Mesodermal cell (in vitro differentiated cells): ENCODE results near the gene SUCLA2.

Experiments
- H3K27ac ChIP-seq: 2 replicates; pipeline ENCODE4 v1.7.0; 2013; ENCODE audit warnings: mild to moderate bottlenecking, low read depth, low read length, moderate library complexity; ENCODE audit not compliant: severe bottlenecking
- H3K36me3 ChIP-seq: 2 replicates; pipeline ENCODE4 v1.7.1; 2013; ENCODE audit warnings: mild to moderate bottlenecking, low read length, moderate library complexity; ENCODE audit not compliant: control insufficient read depth, insufficient read depth
- H3K4me1 ChIP-seq: one replicate; pipeline ENCODE4 v1.7.1; 2013; ENCODE audit warnings: mild to moderate bottlenecking, low read length; ENCODE audit not compliant: insufficient read depth, control insufficient read depth, poor library complexity, severe bottlenecking
- H3K4me3 ChIP-seq: 2 replicates; pipeline ENCODE4 v1.7.0; 2013; ENCODE audit warnings: low read length, control low read depth, mild to moderate bottlenecking; ENCODE audit not compliant: insufficient read depth, poor library complexity, severe bottlenecking; ENCODE audit errors: extremely low read depth
- H3K9me3 ChIP-seq: 2 replicates; pipeline ENCODE4 v1.7.1; 2013; ENCODE audit warnings: mild to moderate bottlenecking, low read length, moderate library complexity; ENCODE audit not compliant: control insufficient read depth
- whole genome bisulfite sequencing, 2 experiments: methylation state at CpG; one replicate each; pipeline ENCODE4 v1.1.5; 2013; ENCODE audit warnings: missing lambda C conversion rate in 2 of 2; ENCODE audit not compliant: insufficient coverage in 2 of 2; 5-methylcytosine and 5-hydroxymethylcytosine counted together

The SUCLA2 gene

DNA sequence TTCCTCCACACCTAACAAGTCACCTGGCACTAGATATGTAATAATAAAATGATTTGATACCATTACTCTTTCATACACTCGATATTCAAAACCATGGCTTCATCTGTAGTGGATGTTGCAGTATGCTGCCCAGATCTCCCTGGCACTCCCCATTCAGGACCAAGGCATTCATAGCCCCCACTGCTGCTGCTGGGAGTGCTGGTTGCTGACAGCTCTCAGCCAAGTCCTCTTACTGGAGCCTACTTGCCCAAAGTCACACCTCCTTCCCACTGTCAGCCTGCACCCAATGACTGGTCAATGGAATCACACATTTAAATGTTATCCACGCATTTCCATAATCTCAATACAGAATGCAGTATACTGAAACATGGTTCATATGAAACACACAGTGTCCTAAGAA lies 3.7 kb downstream of the SUCLA2 start:
- Histone ChIP-seq H3K4me3 (no peak overlapping the region), H3K27ac (no peak overlapping the region), H3K36me3 (peaks cover 52% of the 10 kb centered on the region)

DNA sequence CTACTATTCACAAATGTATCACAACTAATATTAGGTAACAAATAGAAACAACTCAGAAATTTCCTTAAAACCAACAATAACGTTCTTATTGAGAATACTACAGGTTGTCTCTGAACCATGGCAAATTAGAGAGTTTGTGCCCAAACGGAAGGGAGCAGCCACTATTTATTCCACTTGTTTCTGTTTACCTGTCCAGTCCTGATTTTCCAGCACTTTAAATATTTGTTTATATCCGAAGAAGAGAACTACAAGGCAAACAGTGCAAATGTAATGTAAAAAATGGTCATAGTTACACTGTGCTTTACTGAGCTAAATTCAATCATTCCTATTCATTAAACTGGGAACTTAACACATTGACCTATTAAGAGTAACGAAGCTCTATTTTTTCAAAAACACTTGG lies 9.2 kb downstream of the SUCLA2 start:
- Histone ChIP-seq H3K9me3 (no peaks in the 10 kb centered on the region), H3K4me3 (no peak overlapping the region), H3K36me3 (peaks cover 73% of the 10 kb centered on the region), H3K4me1 (no peaks in the 10 kb centered on the region), H3K27ac (no peak overlapping the region)
- WGBS, 2 experiments = 86 to 100% methylated on average over 2 to 3 of the region's 4 CpGs

More for the DNA sequence above, 3.7 kb downstream of the SUCLA2 start:
- Histone ChIP-seq H3K4me1 (peaks cover 4% of the 10 kb centered on the region), H3K9me3 (no peaks in the 10 kb centered on the region)
- no CpG with 5 or more reads among the region's 2 CpGs for WGBS, 2 experiments

DNA sequence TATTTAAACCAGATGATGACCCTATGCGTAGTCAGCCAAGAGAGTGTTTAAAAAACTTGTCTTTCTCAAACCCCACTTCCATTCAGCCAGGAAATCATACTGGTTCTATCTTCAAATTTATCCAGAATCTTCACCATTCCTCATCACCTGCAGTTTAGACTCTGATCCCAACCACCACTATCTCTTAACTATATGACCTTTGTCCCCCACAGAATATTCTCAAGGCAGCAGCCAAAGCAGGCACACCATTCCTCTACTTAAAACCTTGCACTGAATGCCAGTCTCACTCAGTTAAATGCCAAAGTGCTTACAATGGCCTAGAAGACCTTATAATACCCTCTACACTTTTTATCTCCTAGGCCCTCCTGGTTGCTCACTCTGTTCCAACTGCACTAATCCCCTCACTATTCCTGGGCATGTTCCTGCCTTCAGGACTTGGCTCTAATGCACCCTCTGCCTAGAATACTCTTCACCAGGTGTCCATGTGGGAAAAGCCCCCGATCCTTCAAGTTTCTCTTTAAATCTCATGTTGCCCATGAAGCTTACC lies 10.1 kb downstream of the SUCLA2 start:
- peaks cover 72% of the 10 kb centered on the region for H3K36me3 ChIP-seq
- 86 to 100% methylated on average over 1 to 2 of the region's 2 CpGs for WGBS, 2 experiments
- H3K9me3 ChIP-seq = no peaks in the 10 kb centered on the region
- H3K4me3 ChIP-seq = no peak overlapping the region
- no peaks in the 10 kb centered on the region for H3K4me1 ChIP-seq
- no peak overlapping the region for H3K27ac ChIP-seq

DNA sequence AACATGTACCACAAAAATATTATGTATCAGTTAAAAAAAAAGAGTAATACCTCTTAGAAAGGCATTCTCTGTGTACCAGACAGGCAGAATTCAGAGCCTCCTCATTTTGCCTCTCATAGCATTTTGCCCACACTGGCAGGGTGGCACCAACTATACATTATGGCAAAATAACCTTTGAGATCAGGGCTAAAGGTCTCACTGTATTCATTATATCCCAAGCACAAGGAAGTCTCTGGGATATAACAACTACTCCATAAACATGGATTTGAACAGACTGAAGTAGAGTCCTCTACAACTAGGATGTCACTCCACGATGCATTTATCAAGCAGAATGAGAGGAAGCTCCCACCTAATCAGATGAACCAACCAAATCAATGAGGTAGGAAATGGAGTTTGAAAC lies 10.6 kb downstream of the SUCLA2 start:
- H3K27ac ChIP-seq = no peak overlapping the region
- peaks cover 74% of the 10 kb centered on the region for H3K36me3 ChIP-seq
- no CpG with 5 or more reads among the region's 1 CpG for WGBS, 2 experiments
- no peak overlapping the region for H3K4me3 ChIP-seq
- H3K4me1 ChIP-seq = no peaks in the 10 kb centered on the region
- no peaks in the 10 kb centered on the region for H3K9me3 ChIP-seq

DNA sequence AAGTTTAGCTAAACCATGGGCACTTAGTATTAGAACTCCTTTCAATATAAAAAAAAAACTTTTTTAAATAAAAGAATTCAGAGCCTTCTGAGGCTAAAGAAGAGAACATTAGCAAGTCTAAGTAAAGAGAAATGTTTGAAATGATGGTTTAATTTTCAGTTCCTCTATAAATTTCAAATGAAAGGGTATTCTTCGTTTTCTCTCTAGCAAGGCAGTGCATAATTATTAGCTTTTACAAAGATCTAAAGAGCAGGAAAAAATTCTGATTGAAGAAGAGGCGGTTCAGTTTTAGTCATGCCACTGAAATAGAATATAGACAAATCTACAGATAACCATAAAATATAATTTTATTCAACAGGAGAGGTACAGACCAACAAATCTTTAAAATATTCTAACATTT lies 18.0 kb downstream of the SUCLA2 start:
- peaks cover 5% of the 10 kb centered on the region for H3K9me3 ChIP-seq
- no CpG with 5 or more reads among the region's 2 CpGs for WGBS, 2 experiments
- H3K27ac ChIP-seq = no peak overlapping the region
- no peaks in the 10 kb centered on the region for H3K4me1 ChIP-seq
- no peak overlapping the region for H3K4me3 ChIP-seq
- peaks cover 47% of the 10 kb centered on the region for H3K36me3 ChIP-seq

DNA sequence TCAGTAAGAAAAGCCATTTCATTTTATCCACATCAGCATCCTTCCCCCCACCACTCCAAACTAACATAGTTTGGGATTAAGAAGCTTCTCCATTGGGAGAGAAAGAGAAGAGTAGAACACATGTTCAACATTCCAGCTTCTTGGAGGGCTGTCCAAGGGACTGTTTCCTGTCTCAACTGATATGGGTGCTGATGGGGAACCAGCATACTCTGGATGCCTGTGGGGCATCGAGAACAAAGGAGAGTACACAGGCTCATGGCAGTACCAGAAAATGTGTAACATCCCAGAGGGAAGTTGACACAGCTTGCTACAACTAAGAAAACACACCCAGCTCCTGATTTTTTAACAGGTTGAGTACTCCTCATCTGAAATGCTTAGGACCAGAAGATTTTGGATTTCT lies 24.7 kb downstream of the SUCLA2 start:
- peaks cover 3% of the 10 kb centered on the region for H3K4me1 ChIP-seq
- peaks cover 10% of the 10 kb centered on the region for H3K9me3 ChIP-seq
- H3K4me3 ChIP-seq = no peak overlapping the region
- 88% methylated on average over 1 of the region's 1 CpG for WGBS, 2 experiments
- no peak overlapping the region for H3K27ac ChIP-seq
- peaks cover 48% of the 10 kb centered on the region for H3K36me3 ChIP-seq

DNA sequence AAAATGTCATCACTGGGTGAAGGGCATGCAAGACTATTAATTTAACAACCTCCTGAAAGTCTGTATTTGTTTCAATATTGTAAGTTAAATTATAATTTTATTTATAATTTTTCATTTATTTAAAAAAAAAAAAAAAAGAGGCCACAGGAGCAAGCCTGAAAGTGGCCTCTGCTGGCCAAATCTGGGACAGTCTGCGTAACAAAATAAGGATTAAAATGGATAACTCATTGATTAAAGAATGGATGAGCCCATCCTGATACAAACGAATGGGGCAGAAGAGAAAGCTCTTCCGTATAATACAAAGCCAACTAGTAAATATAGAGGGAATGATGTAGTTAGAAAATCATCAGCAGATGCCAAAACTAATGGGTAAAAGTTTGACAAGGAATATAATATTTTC lies 36.2 kb downstream of the SUCLA2 start:
- WGBS, 2 experiments = 100% methylated on average over 2 of the region's 3 CpGs; no CpG with 5 or more reads in 1 of the 2 experiments
- no peak overlapping the region for H3K4me3 ChIP-seq
- H3K4me1 ChIP-seq = no peaks in the 10 kb centered on the region
- H3K36me3 ChIP-seq = peaks cover 77% of the 10 kb centered on the region
- H3K9me3 ChIP-seq = peaks cover 28% of the 10 kb centered on the region
- no peak overlapping the region for H3K27ac ChIP-seq

DNA sequence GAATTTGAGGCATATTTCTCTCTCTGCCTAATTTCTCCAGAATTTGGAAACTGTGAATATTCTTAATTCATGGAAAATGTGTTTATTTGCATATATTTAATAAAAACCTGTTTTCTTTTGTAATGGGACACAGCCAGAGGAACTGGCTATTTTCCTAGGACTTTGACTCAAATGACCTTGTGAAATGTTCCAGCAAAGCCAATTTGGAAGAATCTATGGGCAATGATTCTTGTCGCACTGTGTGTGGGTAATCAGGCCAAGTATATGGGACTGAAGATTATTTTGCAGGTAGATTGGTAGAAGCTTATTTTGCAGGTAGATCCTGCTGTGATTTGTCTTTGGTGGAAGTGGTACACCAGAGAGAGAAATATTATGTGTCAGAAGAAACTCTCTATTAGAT lies 38.8 kb downstream of the SUCLA2 start:
- 83 to 95% methylated on average over 1 of the region's 1 CpG for WGBS, 2 experiments
- Histone ChIP-seq H3K9me3 (peaks cover 45% of the 10 kb centered on the region), H3K27ac (no peak overlapping the region), H3K4me3 (no peak overlapping the region), H3K36me3 (peaks cover 79% of the 10 kb centered on the region), H3K4me1 (no peaks in the 10 kb centered on the region)

DNA sequence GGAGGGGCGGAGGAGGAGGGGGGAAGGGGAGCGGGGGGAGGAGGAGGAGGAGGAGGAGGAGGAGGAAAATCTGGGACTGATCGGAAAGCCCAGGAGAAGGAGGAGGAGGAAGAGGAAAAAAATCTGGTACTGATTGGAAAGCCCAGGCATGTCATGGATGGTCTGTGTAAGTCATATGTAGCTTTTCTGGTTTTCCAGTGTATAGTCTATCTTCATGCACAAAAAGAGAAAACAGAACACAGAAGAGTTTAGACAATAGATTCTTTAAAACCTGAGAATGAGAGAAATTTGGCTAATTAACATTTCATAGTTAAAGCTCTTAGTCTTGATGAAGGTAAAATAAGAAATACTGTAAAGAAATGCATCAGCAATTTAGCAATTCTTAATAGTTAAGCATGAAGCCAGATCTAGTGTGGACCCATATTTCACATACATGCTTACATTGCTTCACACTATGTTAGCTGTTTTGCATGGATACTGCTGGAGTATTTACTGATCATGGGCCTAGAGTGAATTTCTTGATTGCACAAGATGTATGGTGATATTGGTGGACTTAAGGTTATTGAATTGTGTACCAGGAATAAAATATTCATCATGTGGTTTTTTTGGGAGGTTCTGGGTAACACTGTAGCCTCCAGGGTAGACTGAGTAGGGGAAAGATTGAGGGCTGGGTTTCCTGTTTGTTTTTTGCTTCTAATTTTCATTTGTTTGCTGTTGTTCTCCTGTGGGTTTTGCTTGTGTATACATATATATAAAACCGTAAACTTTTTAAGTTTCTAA lies 41.4 kb downstream of the SUCLA2 start:
- Histone ChIP-seq H3K4me1 (no peaks in the 10 kb centered on the region), H3K9me3 (peaks cover 54% of the 10 kb centered on the region), H3K27ac (no peak overlapping the region), H3K36me3 (peaks cover 81% of the 10 kb centered on the region), H3K4me3 (no peak overlapping the region)
- 73% methylated on average over 3 of the region's 4 CpGs; no CpG with 5 or more reads in 1 of the 2 experiments for WGBS, 2 experiments

DNA sequence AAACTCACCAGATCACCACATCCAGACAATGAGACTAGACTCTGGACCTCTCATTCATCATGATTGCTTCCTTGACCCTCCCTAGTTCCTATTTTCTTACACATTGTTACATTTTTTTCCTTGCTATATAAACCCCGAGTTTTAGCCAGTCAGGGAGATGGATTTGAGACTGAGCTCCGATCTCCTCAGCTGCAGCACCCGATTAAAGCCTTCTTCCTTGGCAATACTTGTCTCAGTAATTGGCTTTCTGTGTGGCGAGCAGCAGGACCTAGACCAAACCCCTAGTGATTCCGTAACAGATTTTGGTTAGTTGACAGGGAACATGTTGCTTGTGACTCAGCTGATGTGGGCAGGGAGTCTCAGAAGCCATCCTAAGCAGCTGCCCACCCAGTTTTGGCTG lies 44.0 kb downstream of the SUCLA2 start:
- peaks cover 66% of the 10 kb centered on the region for H3K36me3 ChIP-seq
- H3K27ac ChIP-seq = no peak overlapping the region
- no peaks in the 10 kb centered on the region for H3K4me1 ChIP-seq
- peaks cover 43% of the 10 kb centered on the region for H3K9me3 ChIP-seq
- 90 to 100% methylated on average over 5 of the region's 5 CpGs for WGBS, 2 experiments
- H3K4me3 ChIP-seq = no peak overlapping the region

DNA sequence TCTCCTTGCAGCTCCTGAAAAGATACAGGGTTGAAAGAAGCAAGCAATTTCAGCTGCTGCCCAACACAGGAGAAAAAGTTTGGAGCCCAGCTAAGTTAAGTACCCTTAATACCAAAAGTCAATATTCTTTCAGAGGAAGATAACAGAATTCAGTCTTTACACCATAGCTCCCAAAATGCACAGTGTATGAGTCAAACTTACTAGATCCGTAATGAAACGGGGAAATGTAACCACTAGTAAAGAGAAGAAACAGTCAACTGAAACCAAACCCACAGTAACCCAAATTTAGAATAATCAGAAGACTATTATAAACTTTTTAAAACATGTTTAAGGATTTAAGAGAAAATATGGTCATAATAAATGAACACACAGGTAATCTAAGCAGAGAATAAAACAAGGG lies 45.2 kb downstream of the SUCLA2 start:
- Histone ChIP-seq H3K27ac (no peak overlapping the region), H3K4me3 (no peak overlapping the region), H3K4me1 (no peaks in the 10 kb centered on the region), H3K9me3 (peaks cover 35% of the 10 kb centered on the region), H3K36me3 (peaks cover 63% of the 10 kb centered on the region)
- WGBS, 2 experiments = no CpG with 5 or more reads among the region's 2 CpGs
